Neuronal stem cell (in vitro differentiated cells): ENCODE data around the gene PROSER2.

ENCODE experiments used
- DNase-seq: peaks from one replicate; pipeline ENCODE4 v3.0.0-alpha.2; 2013; ENCODE audit warnings: low spot score
- H2AFZ ChIP-seq: one replicate; pipeline ENCODE4 v1.6.1; 2013; ENCODE audit warnings: mild to moderate bottlenecking, low read length, inconsistent platforms
- H2AK5ac ChIP-seq: 2 replicates; pipeline ENCODE4 v1.6.1; 2013; ENCODE audit warnings: low read depth, mild to moderate bottlenecking, inconsistent platforms, low read length, moderate library complexity, mixed read lengths
- H2BK120ac ChIP-seq: 2 replicates; pipeline ENCODE4 v1.6.1; 2013; ENCODE audit warnings: low read depth, mild to moderate bottlenecking, inconsistent platforms, low read length, moderate library complexity, mixed read lengths
- H2BK12ac ChIP-seq: one replicate; pipeline ENCODE4 v1.6.1; 2013; ENCODE audit warnings: low read length, inconsistent platforms
- H2BK15ac ChIP-seq: 2 replicates; pipeline ENCODE4 v1.6.1; 2013; ENCODE audit warnings: mild to moderate bottlenecking, low read length, inconsistent platforms, mixed read lengths
- H2BK5ac ChIP-seq: one replicate; pipeline ENCODE4 v1.6.1; 2013; ENCODE audit warnings: inconsistent platforms, mild to moderate bottlenecking, low read length, moderate library complexity
- H3K14ac ChIP-seq: one replicate; pipeline ENCODE4 v1.6.1; 2013; ENCODE audit warnings: low read length, inconsistent platforms
- H3K18ac ChIP-seq: 2 replicates; pipeline ENCODE4 v1.6.1; 2013; ENCODE audit warnings: low read length, inconsistent platforms
- H3K23ac ChIP-seq: 2 replicates; pipeline ENCODE4 v1.6.1; 2013; ENCODE audit warnings: low read depth, mild to moderate bottlenecking, mixed read lengths, low read length, inconsistent platforms; ENCODE audit not compliant: poor library complexity
- H3K27ac ChIP-seq: replicated peaks from 3 replicates; pipeline ENCODE4 v1.5.1; 2013; ENCODE audit warnings: low read length, inconsistent platforms
- H3K27me3 ChIP-seq, 3 experiments: 2 replicates each; pipeline ENCODE4 v1.6.1; 2013; ENCODE audit warnings: low read length in 3 of 3, mild to moderate bottlenecking in 2 of 3, inconsistent platforms in 1 of 3, low read depth in 1 of 3, mixed read lengths in 1 of 3, moderate library complexity in 1 of 3; ENCODE audit not compliant: control insufficient read depth in 3 of 3, insufficient read depth in 3 of 3
- H3K36me3 ChIP-seq, 2 donors: replicated peaks in 1 of 2; 2 replicates each; pipeline ENCODE4 v1.6.1; 2013; ENCODE audit warnings: low read length in 2 of 2; ENCODE audit not compliant: control insufficient read depth in 2 of 2, insufficient read depth in 2 of 2
- H3K4ac ChIP-seq: 2 replicates; pipeline ENCODE4 v1.6.1; 2013; ENCODE audit warnings: inconsistent platforms, mild to moderate bottlenecking, low read length, moderate library complexity
- H3K4me1 ChIP-seq, 2 donors: 1 replicate in 1 of 2; 2 replicates in 1 of 2; pipeline ENCODE4 v1.6.1; 2013; ENCODE audit warnings: low read length in 2 of 2, low read depth in 1 of 2; ENCODE audit not compliant: control insufficient read depth in 2 of 2, insufficient read depth in 1 of 2
- H3K4me2 ChIP-seq: one replicate; pipeline ENCODE4 v1.6.1; 2013; ENCODE audit warnings: mild to moderate bottlenecking, low read length, inconsistent platforms; ENCODE audit not compliant: insufficient read depth, poor library complexity, severe bottlenecking
- H3K4me3 ChIP-seq, 2 donors: 2 replicates each; pipeline ENCODE4 v1.5.1; 2013; ENCODE audit warnings: low read length in 2 of 2, mild to moderate bottlenecking in 2 of 2, inconsistent platforms in 1 of 2, moderate library complexity in 1 of 2
- H3K79me1 ChIP-seq: one replicate; pipeline ENCODE4 v1.6.1; 2013; ENCODE audit warnings: low read depth, mild to moderate bottlenecking, inconsistent platforms, low read length, moderate library complexity
- H3K9ac ChIP-seq: one replicate; pipeline ENCODE4 v1.6.1; 2013; ENCODE audit warnings: mild to moderate bottlenecking, low read depth, low read length, inconsistent platforms; ENCODE audit not compliant: poor library complexity
- H3K9me3 ChIP-seq, 2 donors: replicated peaks in 1 of 2; 2 replicates each; pipeline versions ENCODE3 to v1.6.1; 2013; ENCODE audit warnings: low read length in 2 of 2, mild to moderate bottlenecking in 2 of 2, inconsistent platforms in 1 of 2, low read depth in 1 of 2, mixed read lengths in 1 of 2, moderate library complexity in 1 of 2; ENCODE audit not compliant: control insufficient read depth in 2 of 2, insufficient read depth in 1 of 2
- H4K8ac ChIP-seq: one replicate; pipeline ENCODE4 v1.6.1; 2013; ENCODE audit warnings: low read depth, mild to moderate bottlenecking, inconsistent platforms, low read length, moderate library complexity
- H4K91ac ChIP-seq: one replicate; pipeline ENCODE4 v1.6.1; 2013; ENCODE audit warnings: low read length, low read depth, mild to moderate bottlenecking, inconsistent platforms; ENCODE audit not compliant: poor library complexity
- WGBS, 2 donors: extraction: QIAGEN DNeasy Blood & Tissue Kit; methylation state at CpG; one replicate each; pipeline ENCODE4 v1.1.7; 2013; ENCODE audit warnings: missing lambda C conversion rate in 2 of 2, mixed read lengths in 1 of 2; ENCODE audit not compliant: insufficient read length in 2 of 2, insufficient replicate concordance in 1 of 2; ENCODE audit errors: extremely low coverage in 2 of 2; 5-methylcytosine and 5-hydroxymethylcytosine counted together

The PROSER2 gene

GRCh38 chr10:11824376-11824775 lies 1.2 kb downstream of the PROSER2 start:
- no peaks in the 10 kb centered on the region for H3K36me3 ChIP-seq
- H3K27me3 ChIP-seq: peaks cover 0 to 56% (median 17%) of the 10 kb centered on the region in 3 experiments
- no peak overlapping the region for H3K9ac ChIP-seq
- H4K91ac ChIP-seq: no peak overlapping the region
- H3K18ac ChIP-seq: no peak overlapping the region
- no peak overlapping the region for H3K4ac ChIP-seq
- WGBS, 2 donors: no CpG with 5 or more reads among the region's 6 CpGs
- H3K4me1 ChIP-seq: peaks cover 0 to 4% of the 10 kb centered on the region in 2 donors
- H3K4me3 ChIP-seq: no peak overlapping the region
- H2BK15ac ChIP-seq: no peak overlapping the region
- H2BK120ac ChIP-seq: no peak overlapping the region
- no peak overlapping the region for H2AK5ac ChIP-seq
- H4K8ac ChIP-seq: no peak overlapping the region
- no peak overlapping the region for H2AFZ ChIP-seq
- H3K27ac ChIP-seq: no peak overlapping the region
- no peak overlapping the region for H3K4me2 ChIP-seq
- no peak overlapping the region for H3K14ac ChIP-seq
- no peak overlapping the region for H2BK12ac ChIP-seq
- DNase-seq: no peak
- H3K23ac ChIP-seq: no peak overlapping the region
- no peaks in the 10 kb centered on the region for H3K79me1 ChIP-seq
- H3K9me3 ChIP-seq: no peaks in the 10 kb centered on the region
- no peak overlapping the region for H2BK5ac ChIP-seq

- no peak overlapping the region for H3K27ac ChIP-seq
- peaks cover 0 to 4% of the 10 kb centered on the region in 2 donors for H3K4me1 ChIP-seq
- H2BK120ac ChIP-seq: no peak overlapping the region
- H3K4me2 ChIP-seq: no peak overlapping the region
- H3K4me3 ChIP-seq: no peak overlapping the region
- H3K9ac ChIP-seq: no peak overlapping the region
- WGBS, 2 donors: no CpG with 5 or more reads among the region's 11 CpGs
- peaks cover 0 to 56% (median 17%) of the 10 kb centered on the region in 3 experiments for H3K27me3 ChIP-seq
- H3K14ac ChIP-seq: no peak overlapping the region
- no peak overlapping the region for H3K4ac ChIP-seq
- DNase-seq: no peak
- no peak overlapping the region for H2BK15ac ChIP-seq
- no peak overlapping the region for H3K18ac ChIP-seq
- no peak overlapping the region for H2BK5ac ChIP-seq
- H4K8ac ChIP-seq: no peak overlapping the region
- no peaks in the 10 kb centered on the region for H3K9me3 ChIP-seq
- no peaks in the 10 kb centered on the region for H3K79me1 ChIP-seq
- H4K91ac ChIP-seq: no peak overlapping the region
- H2BK12ac ChIP-seq: no peak overlapping the region
- H3K23ac ChIP-seq: no peak overlapping the region
- H2AK5ac ChIP-seq: no peak overlapping the region
- no peaks in the 10 kb centered on the region for H3K36me3 ChIP-seq
- no peak overlapping the region for H2AFZ ChIP-seq
These were observed 1.7 kb downstream of the PROSER2 start for GRCh38 chr10:11824825-11825224.

- no peak overlapping the region for H3K4ac ChIP-seq
- H3K18ac ChIP-seq: no peak overlapping the region
- no peak overlapping the region for H3K4me3 ChIP-seq
- no peak overlapping the region for H4K91ac ChIP-seq
- H2AK5ac ChIP-seq: no peak overlapping the region
- no peak overlapping the region for H4K8ac ChIP-seq
- no peak overlapping the region for H2AFZ ChIP-seq
- no peak overlapping the region for H2BK120ac ChIP-seq
- H3K27me3 ChIP-seq: peaks cover 0 to 55% (median 17%) of the 10 kb centered on the region in 3 experiments
- no CpG with 5 or more reads among the region's 19 CpGs for WGBS, 2 donors
- no peaks in the 10 kb centered on the region for H3K36me3 ChIP-seq
- H3K79me1 ChIP-seq: no peaks in the 10 kb centered on the region
- no peak overlapping the region for H2BK5ac ChIP-seq
- peaks cover 0 to 4% of the 10 kb centered on the region in 2 donors for H3K4me1 ChIP-seq
- no peaks in the 10 kb centered on the region for H3K9me3 ChIP-seq
- H3K9ac ChIP-seq: no peak overlapping the region
- H3K23ac ChIP-seq: no peak overlapping the region
- H2BK15ac ChIP-seq: no peak overlapping the region
- H2BK12ac ChIP-seq: no peak overlapping the region
- no peak for DNase-seq
- no peak overlapping the region for H3K4me2 ChIP-seq
- H3K27ac ChIP-seq: no peak overlapping the region
- no peak overlapping the region for H3K14ac ChIP-seq
These were observed 2.7 kb downstream of the PROSER2 start for GRCh38 chr10:11825796-11826414.

GRCh38 chr10:11827006-11827405 lies 3.9 kb downstream of the PROSER2 start:
- H3K4ac ChIP-seq: no peak overlapping the region
- no peak overlapping the region for H3K14ac ChIP-seq
- no peak overlapping the region for H4K91ac ChIP-seq
- H2BK15ac ChIP-seq: no peak overlapping the region
- H3K23ac ChIP-seq: no peak overlapping the region
- no peak for DNase-seq
- no peak overlapping the region for H2AFZ ChIP-seq
- no peak overlapping the region for H3K27ac ChIP-seq
- H3K9ac ChIP-seq: no peak overlapping the region
- H3K18ac ChIP-seq: no peak overlapping the region
- no peak overlapping the region for H3K4me3 ChIP-seq
- H2AK5ac ChIP-seq: no peak overlapping the region
- no peak overlapping the region for H3K4me2 ChIP-seq
- peaks cover 0 to 4% of the 10 kb centered on the region in 2 donors for H3K4me1 ChIP-seq
- H4K8ac ChIP-seq: no peak overlapping the region
- peaks cover 0 to 50% (median 16%) of the 10 kb centered on the region in 3 experiments for H3K27me3 ChIP-seq
- no peak overlapping the region for H2BK5ac ChIP-seq
- H3K9me3 ChIP-seq: no peaks in the 10 kb centered on the region
- no peak overlapping the region for H2BK120ac ChIP-seq
- no CpG with 5 or more reads among the region's 10 CpGs for WGBS, 2 donors
- no peaks in the 10 kb centered on the region for H3K36me3 ChIP-seq
- no peaks in the 10 kb centered on the region for H3K79me1 ChIP-seq
- H2BK12ac ChIP-seq: no peak overlapping the region
